Ishikawa (cell line): Measurements from ENCODE around the gene KLK12.

Source experiments
- CEBPB ChIP-seq: IDR thresholded peaks from 2 replicates; pipeline ENCODE4 v1.6.1; 2012
- CREB1 ChIP-seq: IDR thresholded peaks from 2 replicates; pipeline ENCODE4 v1.6.1; 2012; ENCODE audit warnings: low read depth
- EGR1 ChIP-seq: IDR thresholded peaks from 2 replicates; pipeline ENCODE4 v1.6.1; 2012
- EP300 ChIP-seq: IDR thresholded peaks from 2 replicates; pipeline ENCODE4 v1.6.1; 2012; ENCODE audit warnings: borderline replicate concordance
- FOXM1 ChIP-seq: IDR thresholded peaks from 2 replicates; pipeline ENCODE4 v1.6.1; 2012; ENCODE audit warnings: low read depth, borderline replicate concordance
- NFIC ChIP-seq: IDR thresholded peaks from 2 replicates; pipeline ENCODE4 v1.6.1; 2012
- RAD21 ChIP-seq: IDR thresholded peaks from 2 replicates; pipeline ENCODE4 v1.6.1; 2012; ENCODE audit warnings: low read depth
- TAF1 ChIP-seq: IDR thresholded peaks from 2 replicates; pipeline ENCODE4 v1.6.1; 2012; ENCODE audit warnings: low read depth, mild to moderate bottlenecking
- TCF12 ChIP-seq: IDR thresholded peaks from 2 replicates; pipeline ENCODE4 v1.6.1; 2012; ENCODE audit warnings: low read depth
- TEAD4 ChIP-seq: IDR thresholded peaks from 2 replicates; pipeline ENCODE4 v1.6.1; 2012
- YY1 ChIP-seq: IDR thresholded peaks from 2 replicates; pipeline ENCODE4 v1.6.1; 2012; ENCODE audit warnings: low read depth
- ZBTB7A ChIP-seq: IDR thresholded peaks from 2 replicates; pipeline ENCODE4 v1.6.1; 2012; ENCODE audit warnings: low read depth
- TF ChIP-seq, protein P1 (sequence below): IDR thresholded peaks from 2 replicates; pipeline ENCODE4 v1.6.1; 2012
- TF ChIP-seq, protein P2 (sequence below): IDR thresholded peaks from 2 replicates; pipeline ENCODE4 v1.6.1; 2012
- TF ChIP-seq, protein P3 (sequence below): IDR thresholded peaks from 2 replicates; pipeline ENCODE4 v1.6.1; 2012; ENCODE audit warnings: low read depth, mild to moderate bottlenecking

KLK12 gene, protein sequence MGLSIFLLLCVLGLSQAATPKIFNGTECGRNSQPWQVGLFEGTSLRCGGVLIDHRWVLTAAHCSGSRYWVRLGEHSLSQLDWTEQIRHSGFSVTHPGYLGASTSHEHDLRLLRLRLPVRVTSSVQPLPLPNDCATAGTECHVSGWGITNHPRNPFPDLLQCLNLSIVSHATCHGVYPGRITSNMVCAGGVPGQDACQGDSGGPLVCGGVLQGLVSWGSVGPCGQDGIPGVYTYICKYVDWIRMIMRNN

DNA sequence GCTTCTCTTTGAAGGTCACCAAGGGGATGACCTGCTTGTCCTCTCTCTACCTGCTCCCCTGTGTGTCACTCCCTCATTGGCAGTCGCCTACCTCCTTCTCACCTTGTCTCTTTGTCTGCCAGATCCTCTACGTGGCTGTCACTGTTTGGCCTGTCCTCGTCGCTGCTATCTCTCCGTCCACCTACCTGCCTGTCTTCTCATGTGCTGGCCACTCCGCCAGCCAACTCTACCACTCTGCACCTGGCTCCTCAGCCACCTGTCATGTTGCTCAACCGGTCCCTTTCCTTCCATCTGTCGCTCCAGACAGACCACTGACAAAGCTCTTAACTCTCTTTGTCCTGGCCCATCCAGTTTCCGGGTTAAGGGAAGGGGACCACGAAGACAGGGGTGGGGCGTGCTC is at the start of gene KLK12:
TSS of gene KLK12 (minus strand) at position 299 of the 400 bp plus-strand sequence. CDS start 381 bp downstream, outside the sequence.
- no peak for TF ChIP-seq ZBTB7A
- no peak for TF ChIP-seq FOXM1
- TF ChIP-seq NFIC: no peak
- TF ChIP-seq YY1: no peak
- no peak for TF ChIP-seq EGR1
- TF ChIP-seq, protein P1, sequence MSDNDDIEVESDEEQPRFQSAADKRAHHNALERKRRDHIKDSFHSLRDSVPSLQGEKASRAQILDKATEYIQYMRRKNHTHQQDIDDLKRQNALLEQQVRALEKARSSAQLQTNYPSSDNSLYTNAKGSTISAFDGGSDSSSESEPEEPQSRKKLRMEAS: no peak
- TF ChIP-seq EP300: no peak
- TF ChIP-seq TCF12: no peak
- TF ChIP-seq, protein P2, sequence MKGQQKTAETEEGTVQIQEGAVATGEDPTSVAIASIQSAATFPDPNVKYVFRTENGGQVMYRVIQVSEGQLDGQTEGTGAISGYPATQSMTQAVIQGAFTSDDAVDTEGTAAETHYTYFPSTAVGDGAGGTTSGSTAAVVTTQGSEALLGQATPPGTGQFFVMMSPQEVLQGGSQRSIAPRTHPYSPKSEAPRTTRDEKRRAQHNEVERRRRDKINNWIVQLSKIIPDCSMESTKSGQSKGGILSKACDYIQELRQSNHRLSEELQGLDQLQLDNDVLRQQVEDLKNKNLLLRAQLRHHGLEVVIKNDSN: no peak
- TF ChIP-seq TEAD4: no peak
- no peak for TF ChIP-seq RAD21
- no peak for TF ChIP-seq CREB1
- TF ChIP-seq TAF1: no peak

DNA sequence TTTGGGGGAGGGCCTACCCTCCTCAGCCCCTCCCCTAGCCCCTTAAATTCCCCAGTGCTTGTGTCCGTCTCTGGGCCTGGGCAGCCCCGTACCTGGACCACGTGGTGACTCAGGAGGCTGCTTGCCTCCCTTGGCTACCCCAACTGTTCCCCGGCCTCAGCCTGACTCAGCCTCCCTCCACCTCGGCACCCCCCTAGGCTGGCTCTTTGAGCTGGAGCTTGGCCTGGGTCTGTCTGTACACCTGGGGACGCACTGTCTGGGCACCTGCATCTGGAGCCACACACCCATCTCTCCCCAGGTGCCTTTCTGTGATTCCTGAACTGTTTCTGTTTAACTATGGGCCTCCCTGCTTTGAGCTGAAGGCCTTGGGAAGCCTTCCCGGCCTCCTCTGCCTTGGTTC is 49.7 kb upstream of the KLK12 start:
- no peak for TF ChIP-seq TEAD4
- no peak for TF ChIP-seq EGR1
- no peak for TF ChIP-seq EP300
- no peak for TF ChIP-seq RAD21
- no peak for TF ChIP-seq TAF1
- TF ChIP-seq, protein P2: no peak
- TF ChIP-seq FOXM1: no peak
- no peak for TF ChIP-seq CREB1
- TF ChIP-seq, protein P1: no peak

DNA sequence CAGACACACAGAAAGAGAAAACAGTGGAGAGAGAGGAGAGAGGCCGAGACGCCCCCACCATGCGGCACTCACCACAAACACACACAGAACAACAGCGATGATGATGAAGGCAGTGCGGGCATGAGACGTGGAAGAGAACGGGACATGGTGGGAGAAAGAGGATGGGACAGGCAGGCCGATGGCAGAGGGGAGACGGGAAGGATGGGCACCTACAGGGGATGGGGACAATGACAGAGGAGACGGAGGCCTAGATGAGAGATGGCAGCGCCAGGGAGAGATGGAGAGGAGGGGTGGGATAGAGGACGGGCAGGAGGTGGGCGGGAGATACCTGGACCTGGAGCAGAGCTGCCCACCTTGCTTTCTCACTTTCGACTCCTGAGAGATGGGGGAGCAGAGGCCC is 49.0 kb upstream of the KLK12 start:
- TF ChIP-seq, protein P3, sequence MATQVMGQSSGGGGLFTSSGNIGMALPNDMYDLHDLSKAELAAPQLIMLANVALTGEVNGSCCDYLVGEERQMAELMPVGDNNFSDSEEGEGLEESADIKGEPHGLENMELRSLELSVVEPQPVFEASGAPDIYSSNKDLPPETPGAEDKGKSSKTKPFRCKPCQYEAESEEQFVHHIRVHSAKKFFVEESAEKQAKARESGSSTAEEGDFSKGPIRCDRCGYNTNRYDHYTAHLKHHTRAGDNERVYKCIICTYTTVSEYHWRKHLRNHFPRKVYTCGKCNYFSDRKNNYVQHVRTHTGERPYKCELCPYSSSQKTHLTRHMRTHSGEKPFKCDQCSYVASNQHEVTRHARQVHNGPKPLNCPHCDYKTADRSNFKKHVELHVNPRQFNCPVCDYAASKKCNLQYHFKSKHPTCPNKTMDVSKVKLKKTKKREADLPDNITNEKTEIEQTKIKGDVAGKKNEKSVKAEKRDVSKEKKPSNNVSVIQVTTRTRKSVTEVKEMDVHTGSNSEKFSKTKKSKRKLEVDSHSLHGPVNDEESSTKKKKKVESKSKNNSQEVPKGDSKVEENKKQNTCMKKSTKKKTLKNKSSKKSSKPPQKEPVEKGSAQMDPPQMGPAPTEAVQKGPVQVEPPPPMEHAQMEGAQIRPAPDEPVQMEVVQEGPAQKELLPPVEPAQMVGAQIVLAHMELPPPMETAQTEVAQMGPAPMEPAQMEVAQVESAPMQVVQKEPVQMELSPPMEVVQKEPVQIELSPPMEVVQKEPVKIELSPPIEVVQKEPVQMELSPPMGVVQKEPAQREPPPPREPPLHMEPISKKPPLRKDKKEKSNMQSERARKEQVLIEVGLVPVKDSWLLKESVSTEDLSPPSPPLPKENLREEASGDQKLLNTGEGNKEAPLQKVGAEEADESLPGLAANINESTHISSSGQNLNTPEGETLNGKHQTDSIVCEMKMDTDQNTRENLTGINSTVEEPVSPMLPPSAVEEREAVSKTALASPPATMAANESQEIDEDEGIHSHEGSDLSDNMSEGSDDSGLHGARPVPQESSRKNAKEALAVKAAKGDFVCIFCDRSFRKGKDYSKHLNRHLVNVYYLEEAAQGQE: no peak
- TF ChIP-seq TEAD4 (no peak), TAF1 (no peak), EGR1 (no peak), ZBTB7A (no peak), TCF12 (no peak), YY1 (no peak), CREB1 (no peak), RAD21 (no peak), CEBPB (no peak), FOXM1 (no peak), NFIC (no peak)
- TF ChIP-seq, protein P1: no peak

DNA sequence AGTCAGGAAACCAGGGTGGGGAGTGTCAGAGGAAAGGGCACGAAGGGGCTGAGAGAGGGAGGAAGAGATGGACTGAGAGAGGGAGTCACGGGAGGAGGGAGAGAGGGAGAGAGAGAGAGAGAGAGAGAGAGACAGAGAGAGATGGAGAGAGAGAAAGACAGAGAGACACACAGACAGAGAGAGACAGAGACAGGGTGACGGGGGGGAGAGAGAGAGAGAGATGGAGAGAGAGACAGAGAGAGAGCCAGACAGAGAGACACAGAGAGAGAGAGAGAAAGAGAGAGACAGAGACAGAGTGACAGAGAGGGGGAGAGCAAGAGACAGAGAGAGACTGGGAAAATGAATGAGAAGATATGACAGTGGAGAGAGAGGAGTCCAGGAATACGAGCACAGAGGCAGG is 48.4 kb upstream of the KLK12 start:
- TF ChIP-seq CREB1 (no peak), TAF1 (no peak), ZBTB7A (no peak), EGR1 (no peak), TEAD4 (no peak)
- TF ChIP-seq, protein P2: no peak
- TF ChIP-seq, protein P3: no peak

DNA sequence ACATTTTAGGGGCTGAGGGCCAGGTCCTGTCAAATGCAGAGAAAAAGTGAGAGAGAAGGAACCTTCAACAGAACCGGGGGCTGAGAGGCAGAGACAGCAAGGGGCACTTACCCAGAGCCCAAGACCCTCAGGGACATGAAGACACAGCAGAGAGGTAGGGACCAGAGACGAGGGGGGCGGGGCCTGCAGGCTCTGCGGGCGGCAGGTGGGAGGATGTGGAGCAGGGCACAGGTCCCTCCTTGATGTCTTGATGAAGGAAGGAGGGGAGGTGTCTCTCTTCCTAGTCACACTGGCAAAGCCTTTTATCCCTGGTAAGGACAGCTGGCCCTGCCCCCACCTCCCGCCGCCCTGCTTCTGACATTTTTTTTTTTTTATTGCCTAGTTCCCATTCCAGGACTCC is 47.8 kb upstream of the KLK12 start, which contains the start of gene KLK14:
TSS of gene KLK14 (minus strand) at position 277 of the 400 bp plus-strand sequence. CDS start at position 4, 273 bp downstream.
- no peak for TF ChIP-seq ZBTB7A
- no peak for TF ChIP-seq RAD21
- no peak for TF ChIP-seq FOXM1
- TF ChIP-seq, protein P1: no peak
- no peak for TF ChIP-seq NFIC
- TF ChIP-seq, protein P3: no peak
- no peak for TF ChIP-seq TAF1
